Measurements from ENCODE around the gene TMEM178B. TPM values are rescaled to one million over a fixed set of nuclear protein-coding genes. Genes with fewer than 3 reads are reported as not detected.

Gene TMEM178B
- total RNA-seq, 1 donor: 0.43 TPM

DNA sequence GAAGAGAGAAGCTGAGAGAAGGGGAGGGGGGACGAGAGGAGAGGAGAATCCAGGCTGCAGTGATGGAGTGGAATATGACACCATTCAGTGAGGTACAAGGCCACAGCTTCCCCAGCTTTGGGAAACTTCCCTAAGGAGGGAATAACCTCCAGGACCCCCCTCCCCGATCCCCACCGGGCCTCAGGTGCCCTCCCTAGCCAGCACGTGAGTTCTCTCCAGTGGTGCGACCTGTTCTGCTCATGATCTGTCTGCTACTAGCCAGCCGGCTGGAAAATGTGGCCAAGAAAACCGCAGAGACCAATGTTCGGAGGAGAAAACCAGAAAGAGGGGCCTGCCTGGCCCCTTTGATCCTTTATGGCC is 437.4 kb downstream of the TMEM178B start:
- DNase-seq (ENCODE audit: low read depth): no peak
- no peak overlapping the region for H3K4me3 ChIP-seq (ENCODE audit: low read depth, low read length)
- TF ChIP-seq, protein P1, sequence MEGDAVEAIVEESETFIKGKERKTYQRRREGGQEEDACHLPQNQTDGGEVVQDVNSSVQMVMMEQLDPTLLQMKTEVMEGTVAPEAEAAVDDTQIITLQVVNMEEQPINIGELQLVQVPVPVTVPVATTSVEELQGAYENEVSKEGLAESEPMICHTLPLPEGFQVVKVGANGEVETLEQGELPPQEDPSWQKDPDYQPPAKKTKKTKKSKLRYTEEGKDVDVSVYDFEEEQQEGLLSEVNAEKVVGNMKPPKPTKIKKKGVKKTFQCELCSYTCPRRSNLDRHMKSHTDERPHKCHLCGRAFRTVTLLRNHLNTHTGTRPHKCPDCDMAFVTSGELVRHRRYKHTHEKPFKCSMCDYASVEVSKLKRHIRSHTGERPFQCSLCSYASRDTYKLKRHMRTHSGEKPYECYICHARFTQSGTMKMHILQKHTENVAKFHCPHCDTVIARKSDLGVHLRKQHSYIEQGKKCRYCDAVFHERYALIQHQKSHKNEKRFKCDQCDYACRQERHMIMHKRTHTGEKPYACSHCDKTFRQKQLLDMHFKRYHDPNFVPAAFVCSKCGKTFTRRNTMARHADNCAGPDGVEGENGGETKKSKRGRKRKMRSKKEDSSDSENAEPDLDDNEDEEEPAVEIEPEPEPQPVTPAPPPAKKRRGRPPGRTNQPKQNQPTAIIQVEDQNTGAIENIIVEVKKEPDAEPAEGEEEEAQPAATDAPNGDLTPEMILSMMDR (IDR thresholded peaks at IDR 0.05; ENCODE audit: insufficient read depth, low read depth, low read length): no peak

DNA sequence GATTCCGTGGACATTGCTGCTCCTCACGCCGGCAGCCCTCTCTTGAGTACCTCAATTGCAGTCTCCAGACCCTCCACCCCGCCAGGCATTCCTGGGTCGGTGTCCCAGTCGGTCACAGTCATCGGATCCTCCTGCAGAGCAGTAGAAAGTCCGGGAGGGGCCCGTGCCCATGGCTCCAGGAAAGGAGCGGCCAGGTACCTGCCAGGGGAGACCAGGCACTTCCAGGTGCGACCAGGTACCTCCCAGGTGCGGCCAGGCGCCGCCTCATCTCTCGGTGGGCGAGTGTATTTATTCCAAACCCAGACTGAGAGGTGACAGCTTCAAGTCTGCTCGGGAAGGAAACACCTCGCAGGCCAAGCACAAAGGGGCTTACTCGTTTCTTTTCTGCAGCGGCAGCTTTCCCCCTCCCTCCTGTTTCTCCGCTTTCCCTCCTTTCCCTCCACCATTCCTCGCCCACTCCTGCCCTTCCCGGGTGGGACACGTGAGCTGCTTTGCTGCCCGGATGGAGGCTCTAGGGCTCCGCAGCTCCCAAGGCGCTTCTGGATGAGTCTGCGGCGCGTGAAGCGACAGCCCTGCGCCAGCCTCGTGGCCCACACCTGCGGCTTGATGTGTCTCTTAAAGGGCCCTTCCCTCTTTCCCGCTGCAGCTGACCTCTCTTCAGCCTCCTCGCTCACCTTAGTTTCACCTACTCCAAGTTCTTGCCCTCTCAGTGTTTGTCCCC is 438.0 kb downstream of the TMEM178B start:
- TF ChIP-seq, protein P1 (IDR thresholded peaks at IDR 0.05; ENCODE audit: insufficient read depth, low read depth, low read length): no peak
- DNase-seq (ENCODE audit: low read depth): no peak
- no peak overlapping the region for H3K4me3 ChIP-seq (ENCODE audit: low read depth, low read length)

DNA sequence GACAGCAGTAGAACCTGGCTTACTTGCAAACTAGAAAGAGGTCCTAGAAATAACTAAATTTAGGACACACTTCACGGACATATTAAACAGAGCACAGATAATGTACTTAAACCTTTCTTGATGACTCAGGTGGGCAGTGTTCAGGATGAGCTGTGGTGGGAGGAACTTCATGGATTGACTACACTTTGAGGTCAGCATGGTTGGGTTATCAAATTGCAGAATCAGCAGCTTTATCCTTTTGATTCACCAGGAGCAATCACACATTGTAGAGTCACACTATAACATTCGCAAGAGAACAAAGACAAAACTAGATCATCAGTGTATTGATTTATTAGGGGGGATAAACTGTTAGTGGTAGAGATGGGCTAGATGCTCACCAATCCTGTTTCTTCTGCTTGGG is 438.7 kb downstream of the TMEM178B start:
- no peak overlapping the region for H3K4me3 ChIP-seq (ENCODE audit: low read depth, low read length)
- TF ChIP-seq, protein P1 (IDR thresholded peaks at IDR 0.05; ENCODE audit: insufficient read depth, low read depth, low read length): no peak
- DNase-seq (ENCODE audit: low read depth): no peak

DNA sequence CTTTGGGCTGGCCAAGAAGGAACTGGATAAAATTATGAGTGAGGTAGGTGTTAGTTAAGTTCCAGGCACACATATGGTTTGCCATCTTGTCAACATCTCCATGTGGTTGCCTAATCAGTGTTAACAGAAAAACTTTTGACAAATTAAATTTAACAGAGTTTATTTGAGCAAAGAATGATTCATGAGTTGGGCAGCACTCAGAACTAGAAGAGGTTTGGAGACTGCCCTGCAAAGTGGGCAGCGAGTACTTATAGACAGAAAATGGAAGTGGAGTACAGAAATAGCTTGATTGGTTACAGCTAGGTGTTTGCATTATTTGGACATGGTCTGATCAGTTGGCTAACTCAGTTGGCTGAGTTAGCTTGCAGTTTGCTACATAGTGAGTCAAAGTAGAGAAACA is 439.9 kb downstream of the TMEM178B start:
- no peak for DNase-seq (ENCODE audit: low read depth)

DNA sequence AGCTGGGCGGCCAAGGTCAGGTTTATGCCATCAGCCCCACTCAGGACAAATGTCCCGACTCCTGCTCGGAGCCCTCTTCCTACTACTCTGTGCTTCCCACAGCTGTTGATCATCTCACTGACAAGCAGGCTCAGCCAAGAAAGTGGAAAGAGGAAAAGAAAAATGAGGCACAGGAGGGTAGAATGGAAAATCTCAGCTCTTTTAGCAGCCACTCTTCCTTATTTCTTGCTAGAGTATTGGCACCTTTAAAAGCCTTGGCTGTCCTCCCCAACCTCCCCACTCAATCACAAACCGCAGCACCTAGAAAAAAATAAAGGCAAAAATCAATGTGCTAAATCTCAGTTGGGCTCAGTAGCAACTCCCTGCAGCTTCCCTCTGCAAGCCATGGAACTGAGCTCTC is 442.1 kb downstream of the TMEM178B start:
- TF ChIP-seq, protein P1 (IDR thresholded peaks at IDR 0.05; ENCODE audit: insufficient read depth, low read depth, low read length): no peak
- no peak for DNase-seq (ENCODE audit: low read depth)
- no peak overlapping the region for H3K4me3 ChIP-seq (ENCODE audit: low read depth, low read length)

More for the DNA sequence above, 439.9 kb downstream of the TMEM178B start:
- no peak overlapping the region for H3K4me3 ChIP-seq (ENCODE audit: low read depth, low read length)
- TF ChIP-seq, protein P1 (IDR thresholded peaks at IDR 0.05; ENCODE audit: insufficient read depth, low read depth, low read length): no peak

DNA sequence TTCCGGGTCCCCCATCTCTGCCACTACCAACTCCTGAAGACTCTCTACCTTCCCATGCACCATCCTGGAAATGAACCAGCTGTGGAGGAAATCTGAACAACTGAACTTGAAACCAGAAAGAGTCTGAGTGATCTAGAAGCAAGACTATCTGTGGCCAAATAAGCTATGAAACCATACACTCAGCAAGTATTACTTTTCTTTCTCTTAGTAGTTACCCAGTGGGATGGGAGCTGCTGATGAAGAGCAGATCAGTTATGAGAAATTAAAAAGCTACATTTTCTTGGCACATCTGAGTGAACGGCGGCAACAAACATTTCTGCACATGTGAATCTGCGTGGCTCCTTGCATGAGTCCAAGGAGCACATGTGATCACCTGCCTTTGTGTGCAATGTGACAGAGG is 445.8 kb downstream of the TMEM178B start:
- TF ChIP-seq, protein P1 (IDR thresholded peaks at IDR 0.05; ENCODE audit: insufficient read depth, low read depth, low read length): no peak
- DNase-seq (ENCODE audit: low read depth): no peak
- no peak overlapping the region for H3K4me3 ChIP-seq (ENCODE audit: low read depth, low read length)
